Measurements from ENCODE around the gene PDIA5. TPM values are rescaled to one million over a fixed set of nuclear protein-coding genes. Genes with fewer than 3 reads are reported as not detected.

PDIA5 gene
- total and polyA plus RNA-seq, 11 donors: 3.3 to 16.3 (median 6.4) TPM

DNA sequence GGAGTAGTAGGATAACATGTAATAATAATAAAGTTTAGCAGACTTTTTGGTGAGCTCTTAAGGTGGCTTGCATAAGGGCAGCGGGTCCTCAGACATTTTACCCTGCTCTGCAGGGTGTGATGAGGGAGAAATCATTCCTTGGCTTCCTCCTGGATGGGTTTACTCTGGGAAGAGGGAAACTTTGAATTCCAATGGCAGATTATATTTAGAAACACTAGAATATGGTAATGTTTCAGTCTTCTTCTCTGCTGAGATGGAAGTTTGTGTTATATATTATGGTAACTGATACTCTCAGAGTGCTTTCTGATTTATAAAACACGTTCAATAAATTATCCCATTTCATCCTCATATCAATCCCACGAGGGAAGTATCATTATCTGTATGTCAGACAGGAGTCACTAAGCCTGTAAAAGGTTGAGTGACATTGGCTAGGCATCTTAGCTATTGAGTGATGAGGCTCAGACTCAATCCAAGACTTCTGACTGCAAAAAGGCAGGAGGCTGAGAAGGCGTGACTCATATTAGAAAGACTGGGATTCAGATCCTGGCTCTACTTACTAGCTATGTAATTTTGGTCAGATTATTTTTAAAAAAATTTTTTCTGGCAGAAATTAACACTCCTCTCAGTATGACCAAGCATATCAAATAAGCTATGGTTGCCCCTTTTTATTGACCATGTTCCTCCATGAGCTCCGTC is 19.3 kb downstream of the PDIA5 start:
- Histone ChIP-seq H3K36me3 (no peaks in the 10 kb centered on the region), H3K27me3 (no peaks in the 10 kb centered on the region), H3K9me3 (no peaks in the 10 kb centered on the region), H3K4me3 (no peak overlapping the region), H3K4me1 (peaks cover 4 to 92% (median 68%) of the 10 kb centered on the region in 12 donors), H3K27ac (peak overlapping the region in 2 of 12 donors; percentile 32 to 45)
- WGBS, 4 donors: 78 to 82% (median 81%) methylated on average over 5 of the region's 5 CpGs
- DNase-seq (no peak), ATAC-seq (no peak)
- intact Hi-C loops (cut with DNase I): no loop called here
- no peak for TF ChIP-seq CTCF (IDR thresholded peaks at IDR 0.05)
- no peak for TF ChIP-seq POLR2A (IDR thresholded peaks at IDR 0.05)

DNA sequence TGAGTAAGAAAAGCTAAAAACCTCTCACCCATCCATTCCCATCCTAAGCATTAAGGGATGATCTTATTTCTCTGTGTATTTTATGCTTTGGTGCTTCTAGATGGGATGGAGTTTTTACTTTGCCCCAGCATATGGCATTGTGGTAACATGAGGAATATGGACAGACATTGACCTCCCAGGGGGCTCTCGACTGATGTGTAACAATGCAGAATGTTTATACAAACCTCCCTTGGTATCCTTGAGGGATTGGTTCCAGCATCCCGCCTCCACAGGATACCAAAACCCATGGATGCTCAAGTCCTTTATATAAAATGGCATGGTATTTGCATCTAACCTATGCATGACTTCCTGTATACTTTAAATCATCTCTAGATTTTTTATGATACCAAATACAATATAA is 21.6 kb downstream of the PDIA5 start:
- DNase-seq (no peak), ATAC-seq (no peak)
- Histone ChIP-seq H3K4me1 (peaks cover 0 to 72% (median 46%) of the 10 kb centered on the region in 12 donors), H3K9me3 (no peaks in the 10 kb centered on the region), H3K4me3 (no peak overlapping the region), H3K27ac (no peak overlapping the region), H3K27me3 (no peaks in the 10 kb centered on the region), H3K36me3 (peaks cover 0 to 22% (median 11%) of the 10 kb centered on the region in 9 donors)
- intact Hi-C loops (cut with DNase I): no loop called here
- no peak for TF ChIP-seq POLR2A (IDR thresholded peaks at IDR 0.05)
- TF ChIP-seq CTCF (IDR thresholded peaks at IDR 0.05): no peak
- 79 to 86% (median 83%) methylated on average over 2 of the region's 2 CpGs for WGBS, 4 donors

DNA sequence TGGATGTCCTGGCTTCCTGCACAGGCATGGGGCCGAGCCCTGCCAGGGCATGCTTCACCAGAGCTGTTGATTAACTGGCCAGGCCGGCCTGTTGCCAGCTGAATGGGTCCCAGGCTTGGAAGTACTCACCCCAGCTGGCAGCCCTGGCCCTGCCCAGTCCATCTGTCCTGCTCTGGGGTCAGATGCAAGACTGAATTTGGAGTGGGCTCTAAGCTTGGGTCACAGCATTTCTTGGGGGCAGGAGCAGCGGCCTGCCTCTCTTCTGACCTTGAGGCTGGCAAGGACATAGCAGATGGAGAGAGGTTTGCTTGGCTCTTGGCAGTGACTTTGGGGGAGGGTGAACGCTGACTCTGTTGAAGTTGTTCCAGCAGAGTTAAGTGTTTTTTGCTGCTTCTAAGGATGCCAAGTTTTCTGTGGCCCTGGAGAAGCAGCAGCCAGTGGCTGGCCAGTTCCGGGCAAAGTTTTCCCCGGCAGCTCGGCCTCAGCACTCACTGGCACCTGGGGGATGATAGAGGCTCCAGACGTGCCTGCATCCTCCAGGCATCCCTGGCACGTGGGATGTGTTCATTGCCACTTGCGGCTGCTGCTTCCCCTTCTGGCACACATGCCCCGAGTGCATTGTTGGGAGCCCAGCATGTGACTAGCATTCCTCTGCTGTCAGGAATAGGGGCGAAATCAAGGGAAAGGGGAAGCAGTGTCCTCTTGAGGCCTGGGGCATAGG is 22.9 kb downstream of the PDIA5 start:
- WGBS, 4 donors: 47 to 58% (median 53%) methylated on average over 4 to 12 of the region's 12 CpGs
- Histone ChIP-seq H3K4me1 (peaks cover 0 to 58% (median 33%) of the 10 kb centered on the region in 12 donors), H3K4me3 (no peak overlapping the region), H3K27me3 (no peaks in the 10 kb centered on the region), H3K27ac (peak overlapping the region in 11 of 12 donors; percentile 19 to 80 (median 55)), H3K36me3 (peaks cover 0 to 34% (median 11%) of the 10 kb centered on the region in 9 donors), H3K9me3 (no peaks in the 10 kb centered on the region)
- DNase-seq (peak; percentile 72 to 90 (median 79)), ATAC-seq (peak; percentile 89 to 95 (median 92))
- intact Hi-C loops (cut with DNase I): no loop called here
- TF ChIP-seq CTCF (IDR thresholded peaks at IDR 0.05) (no peak), POLR2A (IDR thresholded peaks at IDR 0.05) (no peak)

Data from heart left ventricle (tissue), 16 donors.